Sigmoid colon (tissue), 7 donors: ENCODE data around the gene CHODL. TPM values are rescaled to one million over a fixed set of nuclear protein-coding genes. Genes with fewer than 3 reads are reported as not detected.

Source experiments
- DNase-seq: peaks from one replicate; pipeline ENCODE4 v3.0.0-alpha.2; 2019
- H3K27ac ChIP-seq, 4 donors: fragments of 200-600 bp; sonication (generic); one replicate each; pipeline ENCODE4 v1.5.1; 2016 to 2019; ENCODE audit warnings: mild to moderate bottlenecking in 1 of 4
- H3K27me3 ChIP-seq, 3 donors: fragments of 200-600 bp; sonication (generic); one replicate each; pipeline ENCODE4 v1.5.1; 2019; ENCODE audit warnings: mild to moderate bottlenecking in 1 of 3
- H3K36me3 ChIP-seq, 4 donors: fragments of 200-600 bp; sonication (generic); one replicate each; pipeline ENCODE4 v1.5.1; 2016 to 2019
- H3K4me1 ChIP-seq, 4 donors: fragments of 200-600 bp; sonication (generic); one replicate each; pipeline ENCODE4 v1.5.1; 2017 to 2019
- H3K4me3 ChIP-seq, 4 donors: fragments of 200-600 bp; sonication (generic); one replicate each; pipeline ENCODE4 v1.5.1; 2017 to 2019; ENCODE audit warnings: mild to moderate bottlenecking in 2 of 4, moderate library complexity in 1 of 4
- H3K9me3 ChIP-seq, 4 donors: fragments of 200-600 bp in 3 of 4; sonication (generic) in 3 of 4; one replicate each; pipeline versions ENCODE4 v1.5.1 to v1.6.1; 2013 to 2019
- EP300 ChIP-seq, 4 donors: sonication (generic); formaldehyde crosslinking; IDR thresholded peaks; one replicate each; pipeline ENCODE4 v1.6.1; 2017; ENCODE audit warnings: antibody characterized with exemption in 4 of 4
- POLR2A ChIP-seq, 2 donors: fragments of 450-650 bp; IDR thresholded peaks; one replicate each; pipeline ENCODE4 v1.6.1; 2016; ENCODE audit warnings: antibody characterized with exemption in 2 of 2, mild to moderate bottlenecking in 2 of 2, moderate library complexity in 2 of 2
- POLR2AphosphoS5 ChIP-seq, 4 donors: sonication (generic); formaldehyde crosslinking; IDR thresholded peaks; one replicate each; pipeline ENCODE4 v1.6.1; 2017; ENCODE audit warnings: antibody characterized with exemption in 4 of 4
- WGBS, 2 donors: extraction: QIAGEN DNeasy Blood & Tissue Kit; methylation state at CpG; one replicate each; pipeline ENCODE4 v1.1.7; 2013; 5-methylcytosine and 5-hydroxymethylcytosine counted together
- intact Hi-C: fragments of 100-400 bp; cut with DNase I; formaldehyde crosslinking; loops from one replicate; pipeline ENCODE4 v1.15.1; 2023
- polyA plus RNA-seq, 3 donors: library from polyadenylated mRNA; stranded (reverse); fragments of 200-250 nt; gene quantifications; one replicate each; pipeline ENCODE4 v1.2.3, GENCODE V29; 2013
- total RNA-seq, 4 donors: library from RNA; depleted of rRNA; stranded (reverse); fragments of >200 nt; gene quantifications; one replicate each; pipeline ENCODE4 v1.1.0, GENCODE V29; 2016
- TF ChIP-seq, protein P1 (sequence below), 4 experiments: fragments of 450-650 bp in 3 of 4; fragments of 200-600 bp in 1 of 4; IDR thresholded peaks; one replicate each; pipeline ENCODE4 v1.5.1; 2016 to 2019; ENCODE audit warnings: antibody characterized with exemption in 4 of 4, mild to moderate bottlenecking in 3 of 4, moderate library complexity in 2 of 4
- donor health status: healthy with polysubstance abuse.
- donor health status: Bipolar disorder and iron deficiency.
- donor health status: healthy.

CHODL gene
- total and polyA plus RNA-seq, 7 donors, result 0.46 to 8.2 (median 2.9) TPM; not detected in 1

DNA sequence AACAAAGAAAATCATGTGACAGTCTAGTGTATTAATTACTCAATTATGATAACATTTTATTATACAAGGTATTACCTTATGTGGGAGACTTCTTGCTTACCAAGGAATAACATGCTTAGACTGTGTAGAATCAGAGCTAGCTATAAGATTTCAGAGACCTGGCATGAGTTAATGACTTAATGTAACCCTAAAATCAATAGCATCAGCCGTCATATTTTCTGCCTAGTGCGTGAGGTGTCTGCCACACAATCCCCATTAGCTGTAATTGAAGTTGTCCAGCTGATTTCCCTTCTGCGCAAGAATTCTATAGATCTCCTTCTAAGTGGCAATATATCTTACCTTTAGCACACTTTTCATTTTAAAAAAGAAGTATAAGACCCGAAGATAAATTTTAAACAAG lies 28.8 kb downstream of the CHODL start:
- intact Hi-C loops, result no loop called here

DNA sequence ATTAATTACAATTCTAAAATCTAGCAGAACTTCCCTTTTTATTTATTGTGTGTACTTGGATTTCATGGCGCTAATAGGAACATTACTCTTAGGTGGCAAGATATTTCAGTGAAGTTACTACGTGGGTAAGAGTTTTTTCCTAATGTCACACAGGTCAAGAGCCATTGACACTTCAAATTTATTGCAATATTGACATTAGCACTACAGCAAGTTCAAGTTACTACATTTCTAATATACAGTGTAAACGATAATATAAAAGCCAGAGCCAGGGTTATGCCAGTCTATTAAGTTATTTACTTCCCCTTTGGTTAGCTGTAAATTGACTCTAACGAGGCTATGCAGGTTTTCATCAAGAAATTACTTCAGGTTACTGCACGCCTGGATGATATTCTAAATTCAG lies 29.7 kb downstream of the CHODL start:
- Histone ChIP-seq H3K9me3 (no peaks in the 10 kb centered on the region), H3K4me3 (no peak overlapping the region), H3K4me1 (no peaks in the 10 kb centered on the region), H3K36me3 (no peaks in the 10 kb centered on the region), H3K27me3 (no peaks in the 10 kb centered on the region), H3K27ac (no peak overlapping the region)
- WGBS, 2 donors, result 65 to 74% methylated on average over 5 of the region's 5 CpGs
- no peak for TF ChIP-seq EP300 (IDR thresholded peaks at IDR 0.05)
- TF ChIP-seq POLR2AphosphoS5 (IDR thresholded peaks at IDR 0.05), result no peak
- no peak for TF ChIP-seq POLR2A (IDR thresholded peaks at IDR 0.05)
- TF ChIP-seq, protein P1, sequence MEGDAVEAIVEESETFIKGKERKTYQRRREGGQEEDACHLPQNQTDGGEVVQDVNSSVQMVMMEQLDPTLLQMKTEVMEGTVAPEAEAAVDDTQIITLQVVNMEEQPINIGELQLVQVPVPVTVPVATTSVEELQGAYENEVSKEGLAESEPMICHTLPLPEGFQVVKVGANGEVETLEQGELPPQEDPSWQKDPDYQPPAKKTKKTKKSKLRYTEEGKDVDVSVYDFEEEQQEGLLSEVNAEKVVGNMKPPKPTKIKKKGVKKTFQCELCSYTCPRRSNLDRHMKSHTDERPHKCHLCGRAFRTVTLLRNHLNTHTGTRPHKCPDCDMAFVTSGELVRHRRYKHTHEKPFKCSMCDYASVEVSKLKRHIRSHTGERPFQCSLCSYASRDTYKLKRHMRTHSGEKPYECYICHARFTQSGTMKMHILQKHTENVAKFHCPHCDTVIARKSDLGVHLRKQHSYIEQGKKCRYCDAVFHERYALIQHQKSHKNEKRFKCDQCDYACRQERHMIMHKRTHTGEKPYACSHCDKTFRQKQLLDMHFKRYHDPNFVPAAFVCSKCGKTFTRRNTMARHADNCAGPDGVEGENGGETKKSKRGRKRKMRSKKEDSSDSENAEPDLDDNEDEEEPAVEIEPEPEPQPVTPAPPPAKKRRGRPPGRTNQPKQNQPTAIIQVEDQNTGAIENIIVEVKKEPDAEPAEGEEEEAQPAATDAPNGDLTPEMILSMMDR (IDR thresholded peaks at IDR 0.05), result no peak
- no peak for DNase-seq
- intact Hi-C loops, result no loop called here

More for the DNA sequence above, 28.8 kb downstream of the CHODL start:
- 87 to 89% methylated on average over 4 of the region's 4 CpGs for WGBS, 2 donors
- Histone ChIP-seq H3K4me1 (no peaks in the 10 kb centered on the region), H3K27me3 (no peaks in the 10 kb centered on the region), H3K4me3 (no peak overlapping the region), H3K27ac (no peak overlapping the region), H3K9me3 (no peaks in the 10 kb centered on the region), H3K36me3 (no peaks in the 10 kb centered on the region)
- no peak for DNase-seq
- TF ChIP-seq POLR2AphosphoS5 (IDR thresholded peaks at IDR 0.05) (no peak), EP300 (IDR thresholded peaks at IDR 0.05) (no peak), POLR2A (IDR thresholded peaks at IDR 0.05) (no peak)
- TF ChIP-seq, protein P1 (IDR thresholded peaks at IDR 0.05), result no peak

DNA sequence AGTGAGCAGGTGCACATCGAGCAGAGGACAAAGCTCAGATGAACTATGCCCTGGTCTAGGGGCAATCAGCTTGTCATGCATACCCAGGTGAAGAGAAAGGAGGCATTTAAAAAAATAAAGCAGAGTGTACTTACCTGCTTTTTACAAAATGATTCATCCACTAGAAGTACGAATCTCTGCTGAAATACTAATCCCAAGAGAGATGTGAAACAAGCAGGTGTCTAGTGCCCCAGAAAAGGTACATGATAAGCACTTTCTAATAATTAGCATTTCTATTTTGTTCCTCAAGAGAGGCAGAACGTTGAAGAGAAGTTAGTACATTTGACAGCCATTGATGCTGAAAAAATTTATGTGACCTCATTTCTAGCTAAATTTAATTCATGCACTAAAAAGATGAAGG lies 31.1 kb downstream of the CHODL start:
- intact Hi-C loops, result no loop called here
- WGBS, 2 donors, result 19 to 61% methylated on average over 3 of the region's 3 CpGs
- no peak for TF ChIP-seq EP300 (IDR thresholded peaks at IDR 0.05)
- TF ChIP-seq, protein P1 (IDR thresholded peaks at IDR 0.05), result no peak
- TF ChIP-seq POLR2A (IDR thresholded peaks at IDR 0.05), result no peak
- TF ChIP-seq POLR2AphosphoS5 (IDR thresholded peaks at IDR 0.05), result no peak

DNA sequence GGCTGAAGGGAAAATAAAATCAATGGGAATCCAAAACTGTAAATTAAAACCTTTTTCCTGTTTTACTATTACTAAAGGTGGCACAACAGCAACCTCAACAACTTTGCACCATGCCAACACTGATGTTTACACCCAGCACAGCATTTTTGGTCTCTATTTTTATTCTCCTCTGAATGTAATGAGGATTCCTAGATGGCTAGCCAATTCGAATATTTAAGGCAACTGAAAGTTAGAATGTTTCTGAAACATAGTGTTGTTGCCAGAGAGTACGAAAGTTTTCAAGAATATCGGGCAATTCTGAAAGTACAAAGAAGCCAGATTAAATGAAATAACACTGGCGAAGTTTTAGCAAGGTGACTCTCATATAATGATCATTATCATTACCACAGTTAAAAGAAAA lies 40.7 kb downstream of the CHODL start:
- no peak overlapping the region for H3K27ac ChIP-seq

More for the DNA sequence above, 31.1 kb downstream of the CHODL start:
- Histone ChIP-seq H3K4me3 (no peak overlapping the region), H3K27me3 (no peaks in the 10 kb centered on the region), H3K4me1 (no peaks in the 10 kb centered on the region), H3K9me3 (no peaks in the 10 kb centered on the region), H3K36me3 (no peaks in the 10 kb centered on the region), H3K27ac (no peak overlapping the region)
- DNase-seq, result no peak

More for the DNA sequence above, 40.7 kb downstream of the CHODL start:
- Histone ChIP-seq H3K27me3 (no peaks in the 10 kb centered on the region), H3K4me1 (peaks cover 0 to under 1% (median 0%) of the 10 kb centered on the region in 4 donors), H3K9me3 (no peaks in the 10 kb centered on the region), H3K36me3 (no peaks in the 10 kb centered on the region), H3K4me3 (no peak overlapping the region)
- TF ChIP-seq EP300 (IDR thresholded peaks at IDR 0.05) (no peak), POLR2AphosphoS5 (IDR thresholded peaks at IDR 0.05) (no peak), POLR2A (IDR thresholded peaks at IDR 0.05) (no peak)
- TF ChIP-seq, protein P1 (IDR thresholded peaks at IDR 0.05), result no peak
- 83 to 89% methylated on average over 4 of the region's 4 CpGs for WGBS, 2 donors
- intact Hi-C loops, result no loop called here
- no peak for DNase-seq
